NOMO-1 treated with dmso at 0.1 percent for 144 hours (cell line): Measurements from ENCODE around the gene NELL1.
"Not testable (repeated sequence)": the region's sequence is repeated elsewhere in the genome, so short reads cannot be mapped to it uniquely, and the experiment has no call there.

Experiments used
- DNase-seq: peaks from one replicate; lab custom pipeline; 2025; ENCODE audit not compliant: unreplicated experiment; lab: John Stamatoyannopoulos, UW

The NELL1 gene

DNA sequence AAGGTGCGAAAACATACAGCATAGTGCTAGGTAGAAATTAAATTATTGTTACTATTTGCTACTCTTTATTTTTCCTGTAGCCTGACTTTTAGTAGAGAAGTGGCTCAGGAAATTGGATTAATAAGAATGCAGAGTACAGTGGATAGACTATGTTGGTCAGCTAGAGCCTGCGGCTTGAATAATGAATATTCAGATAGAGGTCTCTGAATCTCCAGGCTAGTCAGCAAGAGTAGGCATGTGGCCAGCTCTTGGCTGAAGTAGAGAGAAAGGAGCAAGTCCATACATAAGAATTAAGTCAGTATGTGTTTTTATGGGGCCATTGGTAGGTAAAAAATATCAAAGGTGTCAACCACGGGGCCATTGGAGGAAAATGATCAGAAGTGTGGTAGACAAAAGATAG is 413.5 kb downstream of the NELL1 start:
- DNase-seq, result no peak

- no peak for DNase-seq
These were observed 419.5 kb downstream of the NELL1 start for GRCh38 chr11:21088930-21089329.

DNA sequence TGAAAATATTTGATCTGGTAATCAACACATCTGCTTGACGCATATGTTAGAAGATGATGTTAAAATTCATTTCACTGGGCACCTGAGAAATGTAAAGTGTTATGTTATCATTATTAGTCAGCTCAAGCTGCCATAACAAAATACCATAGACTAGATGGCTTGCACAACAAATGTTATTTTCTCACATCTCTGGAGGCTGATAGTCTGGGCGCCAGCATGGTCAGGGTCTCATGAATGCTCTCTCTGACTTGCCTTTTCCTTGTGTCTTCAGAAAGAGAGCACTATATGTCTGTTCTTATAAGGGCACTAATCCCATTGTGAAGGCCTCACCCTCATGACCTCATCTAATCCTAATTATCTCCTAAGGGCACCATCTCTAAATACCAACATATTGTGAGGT is 435.3 kb downstream of the NELL1 start:
- no peak for DNase-seq

DNA sequence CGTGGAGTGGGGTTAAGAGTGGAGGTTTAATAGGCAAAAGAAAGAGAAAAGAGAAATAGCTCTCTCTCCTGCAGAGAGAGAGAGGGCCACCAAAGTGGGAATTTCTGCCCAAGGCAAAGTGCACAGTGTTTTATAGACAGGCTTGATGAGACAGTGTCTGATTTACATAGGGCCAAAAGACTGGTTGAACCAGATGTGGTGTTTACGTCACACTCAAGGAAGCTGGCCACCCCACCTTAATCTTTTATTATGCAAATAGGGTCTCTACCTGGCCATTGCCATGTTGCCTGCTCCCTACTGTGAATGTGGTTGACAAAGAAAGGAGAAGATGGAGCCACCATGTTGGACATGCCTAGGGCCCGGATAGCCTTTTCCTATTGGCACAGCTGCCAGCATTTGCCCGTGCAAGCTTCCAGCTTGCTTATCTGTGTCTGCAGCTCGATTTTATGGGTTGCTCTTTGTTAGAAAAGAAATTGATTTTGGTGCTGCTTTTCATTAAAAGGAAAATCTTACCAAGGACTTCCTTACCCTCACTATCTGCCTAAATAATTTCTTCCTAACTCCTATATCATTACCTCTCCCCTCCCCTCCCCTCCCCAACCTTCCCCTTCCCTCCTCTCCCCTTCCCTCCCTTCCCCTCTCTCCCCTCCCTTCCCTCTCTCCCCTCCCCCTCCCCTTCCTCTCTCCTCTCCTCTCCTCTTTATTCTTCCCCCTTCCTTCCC is 436.0 kb downstream of the NELL1 start:
- no peak for DNase-seq

- DNase-seq, result no peak
These were observed 440.0 kb downstream of the NELL1 start for GRCh38 chr11:21109341-21109740.

DNA sequence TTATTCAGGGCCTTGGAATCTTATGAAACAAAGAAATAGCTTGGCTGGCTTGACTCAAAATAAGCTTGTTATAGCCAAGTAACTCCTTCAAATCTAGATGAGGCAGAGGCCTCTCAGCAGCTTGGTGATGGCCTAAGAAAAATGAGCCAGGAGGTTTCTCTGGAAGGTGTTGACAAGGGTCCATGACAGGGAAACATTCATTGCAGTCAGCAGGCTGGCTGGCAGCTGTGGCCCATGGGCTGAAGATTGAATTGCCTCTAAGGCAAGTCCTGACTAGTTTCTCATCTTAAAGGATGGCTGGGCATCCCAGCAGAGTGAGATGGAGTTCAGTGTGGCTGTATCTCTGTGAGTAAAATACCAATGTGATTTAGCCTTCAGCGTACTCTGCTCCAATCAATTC is 441.0 kb downstream of the NELL1 start:
- DNase-seq, result no peak

GRCh38 chr11:21113876-21114275 is 444.5 kb downstream of the NELL1 start:
- DNase-seq, result no peak

DNA sequence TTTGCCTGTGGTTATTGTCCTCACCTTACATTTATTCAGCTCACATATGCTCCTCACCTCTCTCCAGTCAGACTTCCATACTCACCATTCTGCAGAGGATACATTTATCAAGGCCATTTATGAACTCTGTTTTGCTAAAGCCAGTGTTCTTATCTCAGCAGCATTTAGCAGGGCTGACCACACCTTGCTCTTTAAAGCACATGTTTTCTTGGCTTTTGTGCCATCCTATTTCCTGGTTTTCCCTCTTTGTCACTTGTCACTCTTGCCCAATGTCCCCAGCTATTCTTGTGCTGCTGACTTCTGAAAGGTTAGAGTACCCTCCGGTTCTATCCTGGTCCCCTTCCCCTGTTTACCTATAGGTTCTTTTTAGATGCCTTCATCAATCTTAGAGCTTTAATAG is 446.6 kb downstream of the NELL1 start:
- DNase-seq, result no peak

DNA sequence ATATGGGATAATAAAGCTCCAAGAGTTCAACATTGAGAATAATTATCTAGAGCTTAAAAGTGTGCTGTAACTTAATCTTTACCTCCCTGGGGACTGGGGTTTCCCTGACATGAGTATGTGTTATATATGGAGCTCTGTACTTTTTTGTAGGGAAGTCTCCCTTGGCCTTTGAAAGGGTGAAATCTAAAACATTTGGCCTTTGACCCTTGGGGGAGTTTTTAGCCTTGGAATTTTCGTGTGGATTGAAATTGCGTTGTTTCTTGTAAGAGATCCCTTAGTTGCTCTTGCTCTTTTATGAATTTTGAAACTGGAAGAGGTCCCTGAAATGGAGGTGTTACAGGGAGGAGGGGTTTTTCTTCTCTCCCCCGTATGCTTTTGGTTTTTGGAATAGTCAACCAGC is 450.0 kb downstream of the NELL1 start:
- DNase-seq, result no peak

GRCh38 chr11:21121991-21122390 is 452.6 kb downstream of the NELL1 start:
- no peak for DNase-seq

DNA sequence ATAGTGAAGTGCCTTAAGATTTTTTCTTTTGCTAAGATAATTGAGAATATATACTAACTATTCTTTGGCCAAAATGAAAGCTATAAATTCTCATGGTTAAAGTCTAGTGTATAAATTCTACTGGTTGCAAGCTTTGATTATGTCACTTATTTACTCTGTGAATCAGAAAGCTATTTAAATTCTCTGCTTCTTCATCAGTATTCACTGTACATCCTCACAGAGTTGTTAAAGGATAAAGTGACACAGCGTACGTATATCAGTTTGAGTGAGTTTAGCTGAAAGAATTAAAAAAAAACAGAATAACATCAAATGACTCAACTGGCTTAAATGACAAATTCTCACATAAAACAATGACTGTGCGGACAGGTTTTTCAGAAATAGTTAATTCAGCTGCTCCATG is 453.1 kb downstream of the NELL1 start:
- no peak for DNase-seq

GRCh38 chr11:21132146-21132720 is 462.8 kb downstream of the NELL1 start:
- DNase-seq, result no peak

DNA sequence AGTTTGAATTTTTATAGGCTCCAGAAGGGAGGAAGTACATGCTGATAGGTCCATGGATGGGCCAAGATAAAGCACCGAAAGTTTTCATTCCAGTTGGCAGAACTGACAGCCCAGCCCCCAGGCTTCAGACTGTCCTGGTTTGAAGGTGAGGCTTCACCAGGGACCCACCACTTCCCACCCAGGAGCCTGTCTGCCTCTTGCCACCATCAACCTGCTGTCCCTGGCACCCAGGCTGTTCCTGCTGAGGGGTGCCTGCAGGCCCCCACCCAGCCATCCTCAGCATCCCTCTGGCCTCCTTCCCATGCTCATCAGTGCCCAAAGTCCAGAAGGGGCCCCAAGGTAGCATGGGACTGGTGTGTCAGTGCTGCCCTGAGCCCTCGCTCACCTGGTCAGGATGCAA is 463.9 kb downstream of the NELL1 start:
- no peak for DNase-seq

GRCh38 chr11:21133722-21134121 is 464.3 kb downstream of the NELL1 start:
- no peak for DNase-seq

GRCh38 chr11:21137803-21138202 is 468.4 kb downstream of the NELL1 start:
- DNase-seq, result no peak

- DNase-seq, result not testable (repeated sequence)
These were observed 472.2 kb downstream of the NELL1 start for GRCh38 chr11:21141557-21141956.

DNA sequence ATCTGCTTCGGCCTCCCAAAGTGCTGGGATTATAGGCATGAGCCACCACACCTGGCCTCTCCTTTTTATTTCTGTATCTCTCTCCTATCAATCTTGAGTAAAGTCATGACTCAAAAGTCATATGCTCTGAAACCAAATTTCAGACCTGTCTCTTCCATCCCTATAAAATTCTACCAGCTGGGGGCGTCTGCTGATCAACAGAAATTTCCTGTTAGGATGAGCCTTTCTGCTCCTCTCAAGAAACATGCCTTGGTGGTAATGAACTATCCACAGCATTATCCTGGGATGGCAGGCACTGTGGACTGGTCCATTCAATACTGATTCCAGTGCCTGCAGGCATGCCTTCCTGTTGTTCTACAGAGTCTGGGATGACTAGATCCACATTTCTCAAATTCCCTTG is 472.6 kb downstream of the NELL1 start:
- no peak for DNase-seq

- DNase-seq, result no peak
These were observed 475.1 kb downstream of the NELL1 start for GRCh38 chr11:21144531-21144930.

DNA sequence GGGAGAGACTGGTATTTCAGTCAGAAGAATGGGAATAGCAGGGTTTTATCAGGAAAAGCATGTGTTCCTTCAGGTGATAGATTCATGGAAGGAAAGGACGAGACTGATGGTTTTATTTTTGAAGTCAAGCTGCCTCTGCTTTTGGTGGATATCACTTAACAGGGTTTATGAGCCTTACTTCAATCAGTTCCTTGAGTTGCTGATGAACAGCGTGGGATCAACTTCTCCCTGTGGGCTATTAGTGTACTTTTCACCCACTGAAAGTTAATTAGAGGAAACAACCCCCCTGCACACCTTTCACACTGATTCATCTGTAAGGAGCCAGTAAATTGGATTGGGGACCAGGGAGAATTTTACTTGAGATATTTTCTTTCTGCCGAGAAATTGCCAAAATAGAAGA is 479.0 kb downstream of the NELL1 start:
- no peak for DNase-seq

- no peak for DNase-seq
These were observed 490.8 kb downstream of the NELL1 start for GRCh38 chr11:21160140-21160539.

GRCh38 chr11:21169639-21170038 is 500.3 kb downstream of the NELL1 start:
- no peak for DNase-seq

GRCh38 chr11:21173476-21173875 is 504.1 kb downstream of the NELL1 start:
- DNase-seq, result no peak

- DNase-seq, result no peak
These were observed 505.4 kb downstream of the NELL1 start for GRCh38 chr11:21174781-21175180.
